GM23338 (cell line): ENCODE results near the gene PSKH1. TPM values are rescaled to one million over a fixed set of nuclear protein-coding genes. Genes with fewer than 3 reads are reported as not detected.

Source experiments
- ATAC-seq: fragments of 200-7000 bp; cut with Tn5 transposase; 3 replicates; pipeline ENCODE4 v1.9.1; 2020
- DNase-seq: peaks from one replicate; pipeline ENCODE4 v3.0.0-alpha.2; 2015; ENCODE audit warnings: low spot score
- H2AFZ ChIP-seq: fragments of 200-600 bp; sonication (generic); 2 replicates; pipeline ENCODE4 v1.8.0; 2016; ENCODE audit warnings: antibody characterized with exemption, mild to moderate bottlenecking, moderate library complexity
- H3F3A ChIP-seq: fragments of 200-600 bp; sonication (generic); replicated peaks from 2 replicates; pipeline ENCODE4 v1.8.0; 2017; ENCODE audit warnings: antibody characterized with exemption, mixed run types, low read depth
- H3K27ac ChIP-seq: fragments of 200-600 bp; sonication (generic); 2 replicates; pipeline ENCODE4 v1.6.1; 2016; ENCODE audit warnings: low read depth
- H3K27me3 ChIP-seq: fragments of 200-600 bp; sonication (generic); 2 replicates; pipeline ENCODE4 v1.8.0; 2016; ENCODE audit warnings: mild to moderate bottlenecking, mixed run types, moderate library complexity; ENCODE audit not compliant: insufficient read depth
- H3K36me3 ChIP-seq: fragments of 200-600 bp; sonication (generic); 2 replicates; pipeline ENCODE4 v1.8.0; 2016; ENCODE audit warnings: mild to moderate bottlenecking; ENCODE audit not compliant: insufficient read depth
- H3K4me1 ChIP-seq: fragments of 200-600 bp; sonication (generic); 2 replicates; pipeline ENCODE4 v1.8.0; 2016; ENCODE audit warnings: mild to moderate bottlenecking, moderate library complexity; ENCODE audit not compliant: insufficient read depth
- H3K4me2 ChIP-seq: fragments of 200-600 bp; sonication (generic); 2 replicates; pipeline ENCODE4 v1.7.1; 2017; ENCODE audit warnings: mixed run types
- H3K4me3 ChIP-seq: fragments of 200-600 bp; sonication (generic); 2 replicates; pipeline ENCODE4 v1.6.1; 2016; ENCODE audit warnings: mixed run types
- H3K79me2 ChIP-seq: fragments of 200-600 bp; sonication (generic); replicated peaks from 2 replicates; pipeline ENCODE4 v1.8.0; 2017; ENCODE audit warnings: mild to moderate bottlenecking; ENCODE audit not compliant: insufficient read depth
- H3K9me2 ChIP-seq: fragments of 200-600 bp; sonication (generic); 2 replicates; pipeline ENCODE4 v1.8.0; 2017; ENCODE audit not compliant: insufficient read depth
- H4K20me1 ChIP-seq: fragments of 200-600 bp; sonication (generic); replicated peaks from 2 replicates; pipeline ENCODE4 v1.8.0; 2017; ENCODE audit warnings: mild to moderate bottlenecking; ENCODE audit not compliant: insufficient read depth
- H3K27ac Mint-ChIP-seq: 2 replicates; pipeline ENCODE4 v1.8.0; 2020; ENCODE audit warnings: inconsistent platforms, mild to moderate bottlenecking, moderate library complexity, mixed read lengths
- H3K27me3 Mint-ChIP-seq: 3 replicates; pipeline ENCODE4 v1.8.0; 2022; ENCODE audit warnings: low read depth, mild to moderate bottlenecking, moderate library complexity, mixed read lengths, inconsistent platforms; ENCODE audit not compliant: insufficient read depth, poor library complexity
- H3K36me3 Mint-ChIP-seq: 3 replicates; pipeline ENCODE4 v1.8.0; 2021; ENCODE audit warnings: low read depth, mild to moderate bottlenecking, inconsistent platforms, moderate library complexity, mixed read lengths
- H3K4me1 Mint-ChIP-seq: 3 replicates; pipeline ENCODE4 v1.8.0; 2020; ENCODE audit warnings: mild to moderate bottlenecking, inconsistent platforms, mixed read lengths
- H3K4me3 Mint-ChIP-seq: 3 replicates; pipeline ENCODE4 v1.8.0; 2021; ENCODE audit warnings: moderate library complexity, mild to moderate bottlenecking, inconsistent platforms, mixed read lengths
- H3K9me3 Mint-ChIP-seq: 3 replicates; pipeline ENCODE4 v1.8.0; 2020; ENCODE audit warnings: moderate library complexity, mild to moderate bottlenecking, inconsistent platforms, mixed read lengths
- CREB1 ChIP-seq: fragments of 250-450 bp; sonication (Bioruptor Pico); IDR thresholded peaks from 2 replicates; pipeline ENCODE4 v1.5.0; 2020; ENCODE audit warnings: low read depth, mild to moderate bottlenecking, moderate library complexity
- CTCF ChIP-seq, 2 experiments: fragments of 200-600 bp in 1 of 2; sonication (generic) in 1 of 2; conservative IDR thresholded peaks; 2 replicates each; pipeline versions ENCODE4 v1.5.1 to v1.6.1; 2016 to 2017; ENCODE audit warnings: antibody characterized with exemption in 2 of 2, low read depth in 2 of 2, mild to moderate bottlenecking in 2 of 2, moderate library complexity in 1 of 2
- EZH2 ChIP-seq: fragments of 200-600 bp; sonication (generic); IDR thresholded peaks from one replicate; pipeline ENCODE4 v1.8.0; 2017; ENCODE audit warnings: antibody characterized with exemption, mild to moderate bottlenecking, low read depth; ENCODE audit not compliant: unreplicated experiment
- EZH2phosphoT487 ChIP-seq: fragments of 200-600 bp; sonication (generic); IDR thresholded peaks from one replicate; pipeline ENCODE4 v1.8.1; 2018; ENCODE audit warnings: antibody characterized with exemption; ENCODE audit not compliant: unreplicated experiment
- JUNB ChIP-seq: IDR thresholded peaks from one replicate; pipeline ENCODE4 v1.6.1; 2016; ENCODE audit warnings: antibody characterized with exemption; ENCODE audit not compliant: unreplicated experiment
- NANOG ChIP-seq: IDR thresholded peaks from 2 replicates; pipeline ENCODE4 v1.6.1; 2016; ENCODE audit warnings: antibody characterized with exemption, borderline replicate concordance
- POLR2AphosphoS5 ChIP-seq: IDR thresholded peaks from 2 replicates; pipeline ENCODE4 v1.6.1; 2016; ENCODE audit warnings: antibody characterized with exemption, low read depth
- STAT1 ChIP-seq: IDR thresholded peaks from one replicate; pipeline ENCODE4 v1.6.1; 2016; ENCODE audit warnings: antibody characterized with exemption; ENCODE audit not compliant: unreplicated experiment
- ZNF114 ChIP-seq: fragments of 250-450 bp; sonication (Bioruptor Pico); IDR thresholded peaks from 2 replicates; pipeline ENCODE4 v1.5.0; 2020; ENCODE audit warnings: mild to moderate bottlenecking, moderate library complexity
- ZNF331 ChIP-seq: fragments of 250-450 bp; sonication (Bioruptor Pico); IDR thresholded peaks from 2 replicates; pipeline ENCODE4 v1.5.0; 2020; ENCODE audit warnings: low read depth, mild to moderate bottlenecking, moderate library complexity
- ZNF462 ChIP-seq: fragments of 250-450 bp; sonication (Bioruptor Pico); IDR thresholded peaks from 2 replicates; pipeline ENCODE4 v1.5.0; 2020; ENCODE audit warnings: mild to moderate bottlenecking, moderate library complexity
- polyA plus RNA-seq: library from polyadenylated mRNA; unstranded; fragments of >200 nt; fragmentation: Nextera tagmentation; extraction: Ambion mirVana; gene quantifications from 2 replicates; pipeline ENCODE4 v1.2.1, GENCODE V29; 2016
- total RNA-seq: library from RNA; depleted of rRNA; stranded (reverse); fragments of >200 nt; shearing (Covaris generic); gene quantifications from 2 replicates; pipeline ENCODE4 v1.2.3, GENCODE V29; 2014
- TF ChIP-seq, protein P1 (sequence below): IDR thresholded peaks from 2 replicates; pipeline ENCODE4 v1.6.1; 2016; ENCODE audit warnings: antibody characterized with exemption
- TF ChIP-seq, protein P2 (sequence below): IDR thresholded peaks from one replicate; pipeline ENCODE4 v1.6.1; 2018; ENCODE audit warnings: antibody characterized with exemption; ENCODE audit not compliant: unreplicated experiment

PSKH1 gene
- total and polyA plus RNA-seq, 2 experiments from 2014 or later = 14.3 to 23.9 TPM

DNA sequence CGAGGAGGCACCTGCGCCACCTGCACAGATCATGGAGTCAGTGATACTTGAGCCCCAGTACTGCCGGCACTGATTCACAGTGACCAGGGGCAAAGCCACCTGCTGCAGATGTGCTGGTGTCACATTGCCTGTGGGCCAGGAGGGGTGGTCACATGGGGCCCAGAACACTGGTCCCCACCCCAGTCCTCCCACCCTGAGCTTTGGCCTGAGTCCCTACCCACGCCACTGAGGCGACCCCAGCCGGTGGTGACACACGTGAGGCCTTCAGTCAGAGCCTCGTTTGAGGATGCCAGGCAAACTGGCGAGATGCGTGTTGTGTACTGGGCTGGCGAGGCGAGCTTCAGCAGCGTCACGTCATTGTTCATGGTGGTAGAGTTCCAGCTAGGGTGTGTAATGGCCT is 37.1 kb downstream of the PSKH1 start:
- H4K20me1 ChIP-seq = peaks cover 3% of the 10 kb centered on the region
- no peak overlapping the region for H3K4me2 ChIP-seq
- peaks cover 11% of the 10 kb centered on the region; the same call in 1 of the 2 replicates for H3F3A ChIP-seq
- peaks cover 13% of the 10 kb centered on the region; the same call in 1 of the 3 replicates for H3K36me3 Mint-ChIP-seq
- 0 out of 2 replicates have a peak, but pooled peaks cover 5% of the 10 kb centered on the region for H3K79me2 ChIP-seq
- H2AFZ ChIP-seq = no peak overlapping the region
- peaks cover 26% of the 10 kb centered on the region for H3K4me1 Mint-ChIP-seq
- no peak overlapping the region for H3K4me3 ChIP-seq
- ATAC-seq (no peak), DNase-seq (no peak)
- H3K9me2 ChIP-seq = no peaks in the 10 kb centered on the region
- H3K4me3 Mint-ChIP-seq = no peak overlapping the region
- H3K27ac ChIP-seq = no peak overlapping the region
- H3K9me3 Mint-ChIP-seq = no peaks in the 10 kb centered on the region
- H3K4me1 ChIP-seq = peaks cover 16% of the 10 kb centered on the region; the same call in 1 of the 2 replicates
- H3K27me3 ChIP-seq = no peaks in the 10 kb centered on the region
- no peak overlapping the region for H3K27ac Mint-ChIP-seq
- H3K27me3 Mint-ChIP-seq = peaks cover 28% of the 10 kb centered on the region
- no peaks in the 10 kb centered on the region for H3K36me3 ChIP-seq
- TF ChIP-seq ZNF114 (CRISPR knock-in tag) (no peak), CREB1 (CRISPR knock-in tag) (no peak), JUNB (no peak), ZNF462 (CRISPR knock-in tag) (no peak), NANOG (no peak), CTCF (conservative IDR thresholded peaks at IDR 0.05; ENCODE audit: low read depth in 2 of 2) (no peak), STAT1 (no peak), POLR2AphosphoS5 (no peak), EZH2 (no peak), ZNF331 (CRISPR knock-in tag) (no peak), EZH2phosphoT487 (no peak)
- TF ChIP-seq, protein P1, sequence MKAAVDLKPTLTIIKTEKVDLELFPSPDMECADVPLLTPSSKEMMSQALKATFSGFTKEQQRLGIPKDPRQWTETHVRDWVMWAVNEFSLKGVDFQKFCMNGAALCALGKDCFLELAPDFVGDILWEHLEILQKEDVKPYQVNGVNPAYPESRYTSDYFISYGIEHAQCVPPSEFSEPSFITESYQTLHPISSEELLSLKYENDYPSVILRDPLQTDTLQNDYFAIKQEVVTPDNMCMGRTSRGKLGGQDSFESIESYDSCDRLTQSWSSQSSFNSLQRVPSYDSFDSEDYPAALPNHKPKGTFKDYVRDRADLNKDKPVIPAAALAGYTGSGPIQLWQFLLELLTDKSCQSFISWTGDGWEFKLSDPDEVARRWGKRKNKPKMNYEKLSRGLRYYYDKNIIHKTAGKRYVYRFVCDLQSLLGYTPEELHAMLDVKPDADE = no peak
- TF ChIP-seq, protein P2, sequence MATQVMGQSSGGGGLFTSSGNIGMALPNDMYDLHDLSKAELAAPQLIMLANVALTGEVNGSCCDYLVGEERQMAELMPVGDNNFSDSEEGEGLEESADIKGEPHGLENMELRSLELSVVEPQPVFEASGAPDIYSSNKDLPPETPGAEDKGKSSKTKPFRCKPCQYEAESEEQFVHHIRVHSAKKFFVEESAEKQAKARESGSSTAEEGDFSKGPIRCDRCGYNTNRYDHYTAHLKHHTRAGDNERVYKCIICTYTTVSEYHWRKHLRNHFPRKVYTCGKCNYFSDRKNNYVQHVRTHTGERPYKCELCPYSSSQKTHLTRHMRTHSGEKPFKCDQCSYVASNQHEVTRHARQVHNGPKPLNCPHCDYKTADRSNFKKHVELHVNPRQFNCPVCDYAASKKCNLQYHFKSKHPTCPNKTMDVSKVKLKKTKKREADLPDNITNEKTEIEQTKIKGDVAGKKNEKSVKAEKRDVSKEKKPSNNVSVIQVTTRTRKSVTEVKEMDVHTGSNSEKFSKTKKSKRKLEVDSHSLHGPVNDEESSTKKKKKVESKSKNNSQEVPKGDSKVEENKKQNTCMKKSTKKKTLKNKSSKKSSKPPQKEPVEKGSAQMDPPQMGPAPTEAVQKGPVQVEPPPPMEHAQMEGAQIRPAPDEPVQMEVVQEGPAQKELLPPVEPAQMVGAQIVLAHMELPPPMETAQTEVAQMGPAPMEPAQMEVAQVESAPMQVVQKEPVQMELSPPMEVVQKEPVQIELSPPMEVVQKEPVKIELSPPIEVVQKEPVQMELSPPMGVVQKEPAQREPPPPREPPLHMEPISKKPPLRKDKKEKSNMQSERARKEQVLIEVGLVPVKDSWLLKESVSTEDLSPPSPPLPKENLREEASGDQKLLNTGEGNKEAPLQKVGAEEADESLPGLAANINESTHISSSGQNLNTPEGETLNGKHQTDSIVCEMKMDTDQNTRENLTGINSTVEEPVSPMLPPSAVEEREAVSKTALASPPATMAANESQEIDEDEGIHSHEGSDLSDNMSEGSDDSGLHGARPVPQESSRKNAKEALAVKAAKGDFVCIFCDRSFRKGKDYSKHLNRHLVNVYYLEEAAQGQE = no peak
